HG03575 (cell line): Measurements from ENCODE around the gene STRADA.

Experiments used
- ATAC-seq: cut with Tn5 transposase; IDR thresholded peaks from one replicate; pipeline ENCODE4 v1.9.1; 2021; ENCODE audit not compliant: unreplicated experiment, insufficient number of reproducible peaks, low FRiP score; ENCODE audit errors: extremely low read depth

STRADA gene

DNA sequence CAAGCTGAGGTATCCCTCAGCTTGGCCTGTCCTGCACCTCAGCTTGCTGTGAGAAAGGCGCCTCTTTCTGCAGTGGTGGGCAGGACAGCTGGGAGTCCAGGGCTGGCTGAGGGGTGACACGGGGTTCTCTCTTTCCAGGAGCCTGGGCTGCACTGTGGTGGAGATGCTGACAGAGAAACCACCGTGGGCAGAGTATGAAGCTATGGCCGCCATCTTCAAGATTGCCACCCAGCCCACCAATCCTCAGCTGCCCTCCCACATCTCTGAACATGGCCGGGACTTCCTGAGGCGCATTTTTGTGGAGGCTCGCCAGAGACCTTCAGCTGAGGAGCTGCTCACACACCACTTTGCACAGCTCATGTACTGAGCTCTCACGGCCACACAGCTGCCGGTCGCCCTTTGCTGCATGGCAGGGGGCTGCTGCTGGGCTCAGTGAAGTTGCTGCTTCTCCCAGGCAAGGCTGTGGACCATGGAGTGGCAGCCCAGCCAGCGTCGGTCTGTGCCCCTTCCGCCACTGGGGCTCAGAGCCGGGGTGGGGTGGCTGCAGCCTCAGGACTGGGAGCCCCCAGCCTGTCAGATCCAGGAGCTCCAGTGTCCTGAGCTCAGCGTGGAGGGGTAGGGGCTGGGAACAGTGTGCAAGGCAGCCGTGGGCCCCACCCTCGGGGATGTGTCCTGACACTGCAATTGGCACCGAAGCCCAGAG lies 48.0 kb downstream of the STRADA start:
- no peak for ATAC-seq

DNA sequence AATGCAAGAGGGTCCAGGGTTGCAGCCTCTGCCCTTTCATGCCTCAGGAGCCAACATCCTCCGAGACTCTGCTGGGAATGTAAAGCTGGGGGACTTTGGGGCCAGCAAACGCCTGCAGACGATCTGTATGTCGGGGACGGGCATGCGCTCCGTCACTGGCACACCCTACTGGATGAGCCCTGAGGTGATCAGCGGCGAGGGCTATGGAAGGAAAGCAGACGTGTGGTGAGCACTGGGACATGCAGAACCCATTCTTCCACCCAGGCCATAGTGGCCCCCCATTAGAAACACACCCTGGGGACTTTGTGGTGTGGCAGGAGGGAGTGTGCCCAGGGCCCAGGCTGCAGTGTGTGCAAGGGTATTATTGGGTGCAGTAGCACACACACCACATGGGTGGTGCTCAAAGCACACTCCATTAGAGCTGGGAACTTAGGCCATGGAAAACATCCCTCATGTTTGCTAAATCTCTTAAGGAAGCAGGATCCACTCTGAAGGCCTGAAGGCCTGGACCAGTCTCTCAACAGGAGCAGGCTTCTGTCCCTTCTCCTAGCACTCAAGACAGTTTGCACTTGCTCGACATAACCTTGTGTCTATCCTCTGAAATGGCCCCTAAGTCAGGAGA lies 49.3 kb downstream of the STRADA start:
- no peak for ATAC-seq

DNA sequence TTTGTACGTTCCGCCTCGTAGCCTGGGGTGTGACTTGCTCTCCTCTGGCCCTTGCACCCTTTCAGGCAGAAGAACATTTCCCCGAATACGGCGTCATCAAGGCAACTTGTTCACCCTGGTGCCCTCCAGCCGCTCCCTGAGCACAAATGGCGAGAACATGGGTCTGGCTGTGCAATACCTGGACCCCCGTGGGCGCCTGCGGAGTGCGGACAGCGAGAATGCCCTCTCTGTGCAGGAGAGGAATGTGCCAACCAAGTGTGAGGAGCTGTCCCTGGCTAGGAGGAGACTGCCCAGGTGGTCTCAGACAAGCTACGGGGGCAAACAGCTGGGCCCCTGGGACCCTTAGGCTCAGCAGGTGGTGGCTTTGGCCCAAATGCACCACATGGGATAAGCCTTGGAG lies 52.1 kb downstream of the STRADA start:
- ATAC-seq: no peak

DNA sequence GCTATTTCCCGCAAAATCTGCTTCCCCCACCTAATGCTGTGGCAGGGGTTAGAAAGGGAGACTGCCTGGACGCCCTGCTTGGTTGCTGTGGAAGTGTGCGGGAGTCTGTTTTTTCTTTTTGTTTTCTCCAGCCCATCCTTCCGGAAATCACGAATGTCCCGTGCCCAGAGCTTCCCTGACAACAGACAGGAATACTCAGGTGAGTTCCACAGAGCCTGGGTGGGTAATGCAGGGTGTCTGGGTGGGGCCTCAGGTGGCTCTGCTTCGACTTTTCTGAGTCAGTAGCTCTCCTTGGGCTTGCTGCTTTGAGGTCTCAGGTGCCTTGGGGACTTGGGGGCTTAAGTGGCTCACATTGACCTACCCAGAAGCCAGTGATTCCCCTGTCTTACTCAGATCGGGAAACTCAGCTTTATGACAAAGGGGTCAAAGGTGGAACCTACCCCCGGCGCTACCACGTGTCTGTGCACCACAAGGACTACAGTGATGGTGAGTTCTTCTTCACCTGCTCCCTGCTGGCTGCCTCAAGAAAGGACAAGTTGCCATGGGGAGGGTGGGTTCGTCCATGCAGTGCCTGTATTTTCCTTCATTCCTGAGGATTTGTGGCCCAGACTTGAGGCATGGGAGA lies 53.1 kb downstream of the STRADA start:
- ATAC-seq: no peak

DNA sequence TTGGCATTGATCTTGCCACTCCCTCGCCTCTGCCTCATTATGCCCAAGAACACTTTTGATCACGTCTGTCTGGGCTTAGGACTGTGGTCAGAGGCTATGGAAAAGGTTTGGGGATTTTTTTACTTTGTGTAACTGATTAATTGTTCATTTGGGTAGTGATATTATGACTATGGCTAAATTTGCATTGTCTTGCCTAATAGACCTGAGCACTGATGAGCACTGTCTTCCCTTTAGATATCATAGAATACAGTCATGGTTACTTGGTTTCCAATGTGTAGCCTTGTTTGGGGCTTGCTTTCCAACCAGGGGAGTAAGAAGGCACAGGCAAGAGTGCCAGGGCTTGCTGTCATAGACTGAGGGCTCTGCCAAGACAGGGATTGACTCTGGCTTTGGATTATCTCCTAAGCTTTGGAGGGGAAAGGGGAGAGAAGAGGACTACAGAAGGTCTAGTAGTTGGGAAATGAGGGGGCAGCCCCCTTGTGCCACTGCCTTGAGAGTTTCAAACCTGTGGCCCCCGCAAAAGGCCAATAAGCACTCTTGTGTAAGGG lies 55.4 kb downstream of the STRADA start:
- ATAC-seq: no peak

DNA sequence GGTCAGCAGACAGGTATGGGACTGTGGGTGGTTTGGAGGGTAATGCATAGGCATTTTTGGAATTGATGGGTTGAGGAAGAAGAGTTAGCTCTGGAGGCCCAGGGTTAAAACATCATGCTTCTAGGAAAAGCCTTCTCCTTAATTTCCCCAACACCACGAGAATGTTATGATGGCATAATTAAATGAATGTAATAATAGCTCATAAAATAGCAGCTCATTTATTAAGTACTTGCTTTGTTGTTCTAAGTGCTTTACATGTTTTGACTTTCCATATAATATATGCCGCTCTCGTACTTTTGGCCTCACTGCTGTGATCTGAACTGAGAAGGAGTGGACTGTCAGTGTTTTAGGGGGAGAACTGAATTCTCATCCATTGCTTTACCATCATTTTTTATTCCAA lies 56.0 kb downstream of the STRADA start:
- ATAC-seq: no peak

DNA sequence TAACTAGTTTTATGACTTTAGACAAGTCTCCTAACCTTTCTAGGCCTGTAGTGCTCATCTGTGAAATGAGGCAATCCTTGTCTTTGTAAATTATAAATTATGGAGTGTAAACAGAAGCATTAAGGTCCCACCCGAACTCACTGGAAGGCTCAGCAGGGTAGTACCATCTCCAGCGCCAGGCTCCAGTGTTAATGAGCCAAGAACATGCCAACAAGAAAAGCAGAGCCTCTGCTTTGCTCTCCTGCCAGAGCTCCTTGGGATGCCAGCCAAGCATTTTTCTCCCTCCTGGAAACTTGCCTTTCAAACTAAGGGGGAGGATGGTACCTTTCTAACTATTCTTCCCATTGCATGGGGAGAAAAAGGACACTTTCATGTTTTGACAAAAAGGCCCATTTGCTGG lies 56.6 kb downstream of the STRADA start:
- no peak for ATAC-seq

DNA sequence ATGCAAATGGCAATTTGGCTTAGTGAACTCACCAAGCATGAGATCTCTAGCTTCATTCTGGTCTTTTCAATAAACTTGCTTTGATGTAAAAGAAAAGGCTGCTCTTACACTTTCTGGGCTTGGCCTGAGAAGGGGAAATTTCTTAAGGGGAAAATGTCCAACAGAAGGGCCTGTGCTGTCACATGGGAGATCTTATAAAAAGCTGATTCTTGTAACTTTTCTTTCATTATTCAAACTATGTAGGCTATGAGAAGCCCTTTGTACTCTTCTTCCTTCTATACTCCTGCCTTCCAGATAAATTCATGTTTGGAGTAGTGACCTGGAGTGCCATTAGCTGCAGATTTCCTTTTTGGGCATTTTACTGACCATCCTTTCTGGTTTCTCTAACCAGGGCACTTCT lies 58.6 kb downstream of the STRADA start:
- ATAC-seq: no peak

DNA sequence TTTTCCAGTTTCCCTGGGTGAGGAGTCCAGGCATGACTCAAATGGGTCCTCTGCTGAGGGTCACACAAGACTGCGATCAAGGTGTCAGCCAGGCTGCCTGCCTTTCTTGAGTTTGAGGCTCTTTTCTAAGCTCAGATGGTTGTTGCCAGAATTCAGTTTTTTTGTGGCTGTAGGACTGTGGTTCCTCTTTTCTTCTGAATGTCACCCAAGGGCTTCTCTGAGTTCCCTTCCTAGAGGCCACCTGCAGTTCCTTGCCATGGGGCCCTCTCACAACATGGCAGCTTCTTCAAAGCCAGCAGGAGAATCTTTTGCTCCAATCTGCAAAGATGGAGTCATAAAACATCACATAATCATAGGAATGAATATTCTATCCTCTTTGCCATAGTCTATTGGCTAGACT lies 59.2 kb downstream of the STRADA start:
- no peak for ATAC-seq

DNA sequence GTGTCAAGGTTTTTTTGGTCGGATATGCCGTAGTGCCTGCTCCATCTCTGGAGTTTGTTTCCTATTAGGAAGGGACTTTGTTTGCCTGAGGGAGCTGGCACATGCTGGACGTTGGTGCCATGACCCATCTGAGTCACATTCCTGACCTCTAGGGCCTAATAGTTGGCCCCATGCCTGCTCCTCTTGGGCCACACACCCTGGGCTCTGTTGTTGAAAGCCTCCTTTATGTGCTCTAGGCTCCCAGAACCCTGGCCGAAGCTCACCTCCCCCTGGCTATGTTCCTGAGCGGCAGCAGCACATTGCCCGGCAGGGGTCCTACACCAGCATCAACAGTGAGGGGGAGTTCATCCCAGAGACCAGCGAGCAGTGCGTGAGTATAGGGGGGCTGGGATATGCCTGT lies 60.1 kb downstream of the STRADA start:
- ATAC-seq: no peak

DNA sequence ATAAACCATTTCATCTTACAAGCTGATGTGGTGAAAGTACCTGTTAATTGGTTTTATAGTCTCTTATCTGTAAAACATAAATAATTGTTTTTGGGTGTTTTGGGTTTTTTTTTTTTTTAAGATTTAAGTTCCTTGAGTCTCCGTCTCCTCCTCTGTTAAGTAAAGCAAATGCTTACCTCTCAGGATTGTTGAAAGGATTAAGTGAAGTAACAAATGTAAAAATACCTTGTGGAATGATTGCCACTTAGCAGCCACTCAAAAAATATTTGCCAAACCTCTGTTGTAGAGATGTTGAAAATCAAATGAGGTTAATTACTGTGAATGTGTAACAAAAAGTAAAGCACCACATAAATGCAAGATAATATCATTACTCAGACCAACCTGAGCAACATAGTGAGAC lies 60.9 kb downstream of the STRADA start:
- no peak for ATAC-seq

DNA sequence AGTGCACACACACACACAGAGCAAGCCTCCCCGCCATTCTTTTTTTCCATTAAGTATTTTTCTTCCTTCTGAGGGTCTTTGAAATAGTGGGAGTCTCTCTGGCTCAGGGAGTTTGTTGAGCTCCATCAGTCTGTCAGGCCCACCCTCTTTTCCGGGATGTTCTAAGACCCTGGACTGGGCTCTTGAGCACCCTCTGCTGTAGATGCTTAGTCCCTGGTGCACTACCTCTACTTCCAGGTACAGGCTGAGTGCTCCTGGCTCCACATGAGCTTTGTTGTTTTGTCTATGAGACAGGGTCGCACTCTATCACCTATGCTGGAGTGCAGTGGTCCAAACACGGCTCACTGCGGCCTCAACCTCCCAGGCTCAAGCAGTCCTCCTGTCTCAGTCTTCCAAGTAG lies 62.4 kb downstream of the STRADA start:
- ATAC-seq: no peak

DNA sequence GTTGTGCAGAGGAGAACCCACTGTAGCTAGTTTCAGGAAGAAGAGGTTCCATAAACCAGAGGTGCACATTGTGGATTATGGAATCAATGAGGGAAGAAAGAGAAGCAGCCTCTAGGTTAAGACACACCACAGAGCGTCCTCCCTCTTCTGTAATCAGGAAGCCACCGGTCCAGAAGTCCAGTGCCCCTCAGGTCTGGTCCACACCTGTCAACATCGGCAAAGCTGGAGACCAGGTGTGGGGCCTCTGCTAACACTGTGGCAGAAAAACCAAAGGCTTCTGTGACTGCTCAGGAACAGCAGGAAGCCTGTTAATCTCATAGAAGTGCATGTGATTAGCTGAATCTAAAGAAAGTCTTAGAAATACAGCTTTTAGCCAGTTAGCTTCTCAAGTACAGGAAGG lies 65.0 kb downstream of the STRADA start:
- ATAC-seq: no peak

DNA sequence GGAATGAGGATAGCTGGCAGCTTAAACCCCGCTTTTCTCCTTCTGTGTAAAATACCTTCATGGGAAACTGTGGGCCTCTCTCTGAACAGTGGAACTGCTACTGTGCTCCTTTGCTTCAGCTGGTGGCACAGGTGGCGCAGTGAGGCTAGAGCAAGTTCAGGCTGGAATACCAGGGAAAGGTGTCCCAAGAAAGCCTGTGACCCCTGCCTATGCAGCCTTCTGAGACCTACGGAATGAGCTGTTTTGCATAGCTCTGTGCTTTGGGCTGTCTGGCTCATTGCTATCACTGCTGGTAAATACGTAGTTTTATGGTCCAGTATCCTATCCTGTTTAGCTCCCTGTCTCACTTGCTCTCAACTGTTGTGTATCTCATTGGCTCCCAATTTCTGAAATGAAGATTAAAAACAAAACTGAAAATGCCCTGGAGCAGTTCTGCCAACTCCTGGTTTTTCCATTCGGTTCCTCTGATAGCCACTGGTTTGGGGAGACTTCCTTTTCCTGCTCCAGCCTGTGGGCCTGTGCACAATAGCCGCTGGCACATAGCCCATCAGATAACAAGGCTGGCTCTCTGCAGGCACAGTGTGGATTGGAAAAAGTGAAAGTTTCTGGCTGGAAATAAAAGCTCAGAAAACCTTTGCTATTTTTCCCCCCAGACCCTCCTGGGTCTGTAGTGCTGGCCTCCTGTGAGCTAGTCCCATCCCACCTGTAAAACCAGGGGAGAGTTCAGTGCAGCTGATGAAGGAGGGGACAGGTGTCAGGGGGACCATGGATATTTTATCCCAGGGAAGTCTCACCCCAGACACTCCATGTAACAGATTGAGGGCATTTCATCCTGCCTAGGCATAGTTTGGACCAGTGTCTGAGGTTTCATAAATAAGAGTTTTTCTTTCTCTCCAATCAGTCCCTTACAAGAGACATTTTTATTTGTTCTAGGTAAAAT lies 65.7 kb downstream of the STRADA start:
- ATAC-seq: no peak

DNA sequence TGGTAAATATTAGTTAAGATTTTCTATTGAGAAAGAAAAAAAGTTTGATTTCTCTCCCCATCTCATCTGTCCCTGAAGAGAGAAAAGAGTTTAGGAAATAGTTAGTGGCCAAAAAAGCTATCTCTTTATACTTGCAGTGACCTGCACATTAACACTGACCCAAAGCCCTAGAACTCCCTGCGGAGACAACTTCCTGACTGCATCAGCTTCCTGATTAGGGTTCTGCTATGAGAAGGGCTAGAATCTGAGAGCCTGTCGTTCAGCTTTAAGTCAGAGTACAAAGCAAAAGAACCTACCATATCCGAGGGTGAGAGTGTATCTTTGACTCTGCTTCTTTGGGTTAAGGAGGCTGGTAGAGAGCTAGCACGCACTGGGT lies 66.4 kb downstream of the STRADA start:
- no peak for ATAC-seq

DNA sequence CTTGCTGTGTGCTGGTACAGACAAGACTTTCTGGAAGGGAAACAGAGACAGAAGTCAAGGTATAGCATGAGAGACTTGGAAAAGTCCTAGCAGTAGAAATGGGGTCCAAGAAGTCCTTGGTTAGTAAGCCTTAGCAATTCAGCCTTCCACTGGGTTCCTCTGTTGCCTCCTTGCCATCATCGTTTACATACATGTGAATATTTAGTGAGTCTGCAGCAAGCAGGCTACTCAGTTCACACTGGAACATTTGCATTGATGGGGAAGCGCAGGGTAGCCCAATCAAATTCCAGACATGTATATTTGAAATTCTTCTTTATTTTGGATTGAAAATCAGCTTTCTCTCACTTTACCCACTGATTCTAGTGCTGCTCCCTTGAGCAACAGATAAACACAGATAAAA lies 68.7 kb downstream of the STRADA start:
- no peak for ATAC-seq

DNA sequence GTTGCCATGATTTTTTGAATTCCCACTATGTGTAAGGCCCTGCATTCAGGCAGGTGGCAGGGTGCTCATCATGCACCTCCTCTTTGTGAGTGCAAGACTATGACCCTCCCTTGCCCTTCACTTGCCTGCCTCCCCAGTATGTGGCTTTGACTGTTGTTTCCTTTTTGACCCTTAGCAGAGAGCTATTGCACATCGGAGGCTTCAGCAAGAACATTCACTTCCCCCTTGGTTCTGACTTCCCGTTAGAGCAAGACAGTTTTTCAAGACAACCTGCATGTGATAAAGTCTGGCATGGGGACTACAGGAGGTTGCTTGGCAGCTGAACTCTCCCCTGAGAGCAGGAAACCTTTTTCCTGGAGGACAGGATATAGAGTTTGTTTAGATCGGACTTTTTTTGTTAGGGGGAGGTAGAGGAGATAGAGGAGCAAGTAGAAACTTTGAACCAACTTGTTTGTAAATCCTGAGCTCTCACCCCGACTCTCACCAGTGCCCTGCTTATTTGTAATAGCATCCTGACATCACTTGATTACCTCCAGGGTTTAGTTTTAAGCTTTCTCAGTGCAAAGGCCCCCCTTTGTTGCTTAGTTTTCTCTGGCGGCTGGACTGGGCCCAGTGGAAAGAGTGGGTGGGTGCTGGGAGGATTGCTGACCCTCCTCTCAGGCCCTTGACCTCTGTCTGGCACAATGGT lies 75.9 kb downstream of the STRADA start:
- ATAC-seq: no peak

DNA sequence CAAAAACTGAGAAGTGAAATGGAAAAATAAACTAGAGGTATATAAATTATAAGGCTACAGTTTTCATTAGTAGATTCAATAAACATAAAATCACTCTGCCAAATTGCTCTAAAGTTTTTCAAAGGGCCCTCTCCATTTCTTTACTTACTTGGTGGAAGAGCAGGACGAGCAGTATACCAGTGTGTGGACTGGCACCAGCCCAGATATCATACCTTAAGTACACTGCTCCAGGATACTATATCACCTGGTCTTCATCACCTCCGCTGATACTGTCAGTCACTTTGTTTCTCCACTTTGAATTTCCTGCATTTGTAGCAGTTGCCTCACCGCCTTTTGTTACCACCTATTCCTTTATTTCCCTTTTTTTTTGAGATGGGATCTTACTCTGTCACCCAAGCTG lies 81.7 kb downstream of the STRADA start:
- no peak for ATAC-seq

DNA sequence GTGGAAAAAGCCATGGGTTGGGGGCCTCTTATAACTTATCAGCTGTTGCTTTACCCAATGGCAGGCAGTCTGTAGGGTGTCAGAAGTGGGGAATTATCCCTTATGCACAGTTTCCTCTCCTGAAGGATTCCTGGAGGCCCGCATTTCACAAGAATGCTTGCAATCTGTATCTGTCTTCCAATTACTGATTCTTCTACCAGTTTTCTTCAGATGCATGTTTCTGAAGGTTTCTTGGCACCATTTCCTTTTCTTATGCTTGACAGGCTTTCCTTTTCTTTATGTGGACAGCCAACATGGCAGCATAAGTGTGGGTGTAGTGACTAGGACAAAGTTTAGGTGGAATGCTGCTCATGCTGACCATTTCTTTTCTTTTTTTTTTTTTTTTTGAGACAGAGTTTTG lies 83.2 kb downstream of the STRADA start:
- ATAC-seq: no peak
